ENCODE results near the gene CX3CL1. TPM values are rescaled to one million over a fixed set of nuclear protein-coding genes. Genes with fewer than 3 reads are reported as not detected.

The CX3CL1 gene
- total and polyA plus RNA-seq, 2 of the 13 experiments (the other 11 are each of a cell fraction or from before 2014, with no cell fraction given), result 57.3 to 60.8 TPM

DNA sequence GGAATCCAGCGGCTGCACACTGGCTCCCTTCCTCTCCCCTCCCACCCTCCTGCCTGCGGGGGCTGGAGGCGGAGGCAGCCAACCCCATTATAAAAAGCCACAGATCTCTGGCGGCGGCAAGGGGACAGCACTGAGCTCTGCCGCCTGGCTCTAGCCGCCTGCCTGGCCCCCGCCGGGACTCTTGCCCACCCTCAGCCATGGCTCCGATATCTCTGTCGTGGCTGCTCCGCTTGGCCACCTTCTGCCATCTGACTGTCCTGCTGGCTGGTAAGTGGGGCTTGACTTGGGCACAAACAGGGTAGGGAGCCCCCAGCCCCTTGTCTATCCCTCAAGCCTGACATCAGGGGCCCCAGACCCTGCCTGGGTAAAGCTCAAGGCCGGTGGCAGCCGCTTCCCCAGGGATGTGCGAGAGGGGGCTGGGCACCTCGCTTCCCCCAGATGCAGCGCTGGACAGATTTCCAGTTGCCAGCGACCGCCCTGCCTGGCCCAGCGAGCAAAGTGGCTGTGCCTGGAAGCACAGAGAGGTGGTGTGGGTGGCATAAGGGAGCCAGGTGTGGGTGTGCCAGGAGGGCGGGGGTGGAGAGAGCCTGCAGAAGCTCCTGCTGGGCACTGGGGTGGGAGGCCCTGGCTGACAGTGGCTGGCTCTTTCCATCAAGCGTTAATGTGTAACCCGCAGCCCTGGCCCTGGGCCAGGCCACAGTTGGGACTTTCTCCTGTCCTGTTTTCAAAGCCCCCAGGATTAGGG, at the start of gene CX3CL1 (continued):
- TF ChIP-seq E2F1 (CRISPR knock-in tag; IDR thresholded peaks at IDR 0.05) (no peak; the same call in none of the 2 replicates), TGIF2 (CRISPR knock-in tag; IDR thresholded peaks at IDR 0.05) (no peak; the same call in none of the 2 replicates), ZNF746 (CRISPR knock-in tag; IDR thresholded peaks at IDR 0.05) (peak; percentile 94; the same call in 1 of the 2 replicates), ZNF703 (CRISPR knock-in tag; IDR thresholded peaks at IDR 0.05; ENCODE audit: borderline replicate concordance) (peak; percentile 96; the same call in 1 of the 2 replicates), CHD2 (IDR thresholded peaks at IDR 0.05; ENCODE audit: low read depth, low read length) (peak; percentile 67; the same call in 1 of the 2 replicates), ZBTB4 (CRISPR knock-in tag; IDR thresholded peaks at IDR 0.05; ENCODE audit: borderline replicate concordance) (peak; percentile 52; the same call in 1 of the 2 replicates), KLF11 (CRISPR knock-in tag; IDR thresholded peaks at IDR 0.05) (no peak), CCAR2 (optimal IDR thresholded peaks at IDR 0.05; ENCODE audit: low read depth, low read length) (no peak), TAF1 (CRISPR knock-in tag; IDR thresholded peaks at IDR 0.05) (peak; percentile 86), MIER3 (CRISPR knock-in tag; IDR thresholded peaks at IDR 0.05; ENCODE audit: borderline replicate concordance) (peak; percentile 88; the same call in 1 of the 2 replicates), ZNF232 (CRISPR knock-in tag; IDR thresholded peaks at IDR 0.05; ENCODE audit: borderline replicate concordance) (peak; percentile 49; the same call in 1 of the 2 replicates), HNRNPUL1 (IDR thresholded peaks at IDR 0.05; ENCODE audit: low read depth, low read length) (no peak; the same call in 1 of the 2 replicates), NFKBIZ (CRISPR knock-in tag; IDR thresholded peaks at IDR 0.05) (peak; percentile 91), NCOR1 (IDR thresholded peaks at IDR 0.05; ENCODE audit: borderline replicate concordance, low read length) (peak; percentile 97), ZNF343 (CRISPR knock-in tag; IDR thresholded peaks at IDR 0.05) (peak; percentile 99), ZNF569 (CRISPR knock-in tag; IDR thresholded peaks at IDR 0.05; ENCODE audit: borderline replicate concordance) (0 out of 2 replicates have a peak, but pooled peaks have one; percentile 19), MATR3 (CRISPR knock-in tag; IDR thresholded peaks at IDR 0.05) (no peak), RAD51 (IDR thresholded peaks at IDR 0.05; ENCODE audit: borderline replicate concordance) (no peak), THAP11 (CRISPR knock-in tag; IDR thresholded peaks at IDR 0.05) (no peak; the same call in none of the 2 replicates), ZNF776 (CRISPR knock-in tag; IDR thresholded peaks at IDR 0.05) (no peak)

All from HepG2 (cell line).